Activated CD4-positive, alpha-beta memory T cell treated with anti-CD3 and anti-CD28 coated beads, Interleukin-2, amount 10 ng/mL, durations not matched to agents 7 days and 5 days (primary cell): ENCODE results near the gene CCNH. TPM values are rescaled to one million over a fixed set of nuclear protein-coding genes. Genes with fewer than 3 reads are reported as not detected.

Experiments used
- CTCF ChIA-PET: fragments of 350-600 bp; sonication (Branson Sonifier 250); formaldehyde crosslinking; loops from one replicate; lab custom pipeline; 2021; ENCODE audit warnings: antibody characterized with exemption, inconsistent platforms; lab: Charles Lee
- POLR2A ChIA-PET: fragments of 350-600 bp; sonication (Branson Sonifier 250); formaldehyde crosslinking; loops from one replicate; lab custom pipeline; 2021; ENCODE audit warnings: antibody characterized with exemption; lab: Charles Lee
- DNase-seq: peaks from one replicate; pipeline ENCODE4 v3.0.0-alpha.2; 2020
- H3K27ac Mint-ChIP-seq: one replicate; pipeline ENCODE4 v1.8.0; 2021; ENCODE audit warnings: mild to moderate bottlenecking, mixed read lengths
- H3K27me3 Mint-ChIP-seq: one replicate; pipeline ENCODE4 v1.8.0; 2021; ENCODE audit warnings: mixed read lengths
- H3K36me3 Mint-ChIP-seq: one replicate; pipeline ENCODE4 v1.8.0; 2021; ENCODE audit warnings: low read depth, mixed read lengths
- H3K4me1 Mint-ChIP-seq: one replicate; pipeline ENCODE4 v1.8.0; 2021; ENCODE audit warnings: mixed read lengths
- H3K4me3 Mint-ChIP-seq: one replicate; pipeline ENCODE4 v1.8.0; 2021; ENCODE audit warnings: mild to moderate bottlenecking, mixed read lengths
- H3K9me3 Mint-ChIP-seq: one replicate; pipeline ENCODE4 v1.8.0; 2021; ENCODE audit warnings: mixed read lengths
- total RNA-seq, 2 experiments: library from RNA; stranded (reverse); gene quantifications; one replicate each; pipeline ENCODE4 v1.2.3, GENCODE V29; 2021

Gene CCNH
- total RNA-seq, 2 experiments from 2014 or later = 55.7 to 60.4 TPM

DNA sequence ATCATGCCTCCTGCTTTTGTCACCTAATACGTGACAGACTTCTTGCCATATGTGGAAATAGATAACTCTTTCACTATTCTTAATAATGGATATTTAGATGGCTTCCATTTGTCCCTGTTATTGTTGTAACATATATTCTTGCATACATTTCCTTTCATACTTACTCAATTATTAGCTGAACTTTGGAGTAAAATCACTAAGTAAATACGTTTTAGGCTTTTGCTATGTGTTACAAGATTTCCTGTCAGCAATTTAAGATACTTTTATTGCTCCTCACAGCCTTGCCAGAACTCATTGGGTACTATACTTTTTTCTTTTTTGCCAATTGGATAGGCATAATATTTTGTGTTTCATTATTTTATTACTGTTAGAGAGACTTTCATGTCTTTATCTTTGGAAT lies 26.9 kb downstream of the CCNH start:
- Mint-ChIP-seq H3K27ac (no peak overlapping the region), H3K36me3 (peaks cover 54% of the 10 kb centered on the region), H3K4me1 (peaks cover 14% of the 10 kb centered on the region), H3K27me3 (no peaks in the 10 kb centered on the region), H3K4me3 (no peak overlapping the region), H3K9me3 (no peaks in the 10 kb centered on the region)
- ChIA-PET POLR2A (no interaction called here), CTCF (no interaction called here)
- DNase-seq = no peak

DNA sequence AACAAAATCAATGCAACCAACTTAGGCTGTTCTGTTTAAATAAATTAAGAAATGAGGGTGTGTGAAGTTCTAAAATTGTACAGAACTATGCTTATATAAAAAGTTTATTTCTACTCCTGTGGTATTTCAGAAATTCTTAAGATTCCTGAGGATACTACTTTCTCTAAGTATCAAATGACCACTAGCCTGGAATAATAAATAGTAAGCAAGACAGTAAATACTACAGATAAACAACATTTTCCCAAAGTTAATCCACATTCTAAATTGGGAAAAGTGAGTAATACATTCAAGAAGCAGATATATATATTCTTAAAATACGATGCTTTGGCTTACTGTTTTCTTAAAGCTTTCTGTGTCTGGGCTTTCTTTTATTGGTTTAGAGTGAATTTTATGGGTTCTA lies 29.5 kb downstream of the CCNH start:
- Mint-ChIP-seq H3K27ac (no peak overlapping the region), H3K27me3 (no peaks in the 10 kb centered on the region), H3K36me3 (peaks cover 39% of the 10 kb centered on the region), H3K9me3 (no peaks in the 10 kb centered on the region), H3K4me1 (no peaks in the 10 kb centered on the region), H3K4me3 (no peak overlapping the region)
- ChIA-PET CTCF (interaction anchor here (1.7 kb wide), 1 partner anchor 21 kb away, joined by 4 read pairs; no protein-coding TSS in a partner anchor), POLR2A (no interaction called here)
- DNase-seq = no peak

DNA sequence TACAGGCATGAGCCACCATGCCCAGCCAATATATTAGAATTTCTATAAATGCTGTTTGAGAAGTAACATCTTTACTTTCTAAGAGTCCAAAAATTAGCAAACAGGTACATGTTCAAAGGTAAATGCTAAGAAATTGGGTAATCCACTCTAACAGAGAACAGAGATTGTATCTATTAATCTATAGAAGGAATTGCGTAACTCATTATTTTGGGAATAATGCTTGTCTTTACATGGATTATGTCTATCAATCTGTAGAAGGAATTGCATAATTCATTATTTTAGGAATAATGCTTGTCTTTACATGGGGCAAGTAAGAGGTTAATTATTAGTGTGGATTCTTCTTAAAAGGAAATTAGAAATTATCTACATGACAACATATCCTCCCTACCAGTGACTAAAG lies 30.5 kb downstream of the CCNH start:
- no peak overlapping the region for H3K27ac Mint-ChIP-seq
- ChIA-PET POLR2A (no interaction called here), CTCF (interaction anchor here (0.7 kb wide), 1 partner anchor 31 kb away, joined by 3 read pairs; no protein-coding TSS in a partner anchor)
- DNase-seq = no peak
- no peak overlapping the region for H3K4me3 Mint-ChIP-seq
- no peaks in the 10 kb centered on the region for H3K4me1 Mint-ChIP-seq
- peaks cover 38% of the 10 kb centered on the region for H3K36me3 Mint-ChIP-seq
- no peaks in the 10 kb centered on the region for H3K9me3 Mint-ChIP-seq
- H3K27me3 Mint-ChIP-seq = no peaks in the 10 kb centered on the region

DNA sequence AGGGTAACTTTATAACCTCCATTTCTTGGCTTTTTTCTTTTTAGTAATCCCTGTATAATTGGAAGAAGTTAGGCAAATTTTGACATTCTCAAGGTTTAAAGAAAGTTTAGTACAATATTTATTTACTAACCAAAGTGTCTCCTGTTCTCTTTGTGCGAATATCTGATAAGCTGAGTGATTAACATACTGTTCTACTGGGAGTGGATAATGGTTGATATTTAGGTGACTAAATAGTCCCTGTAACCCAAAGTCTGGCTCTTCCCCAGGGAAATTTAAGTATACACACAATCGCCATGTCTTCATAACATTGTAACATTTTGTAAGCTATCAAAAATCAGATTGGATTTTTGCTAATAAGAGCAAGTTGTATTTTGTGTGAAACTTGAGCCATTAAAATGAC lies 40.0 kb downstream of the CCNH start:
- H3K27ac Mint-ChIP-seq = no peak overlapping the region
- H3K9me3 Mint-ChIP-seq = no peaks in the 10 kb centered on the region
- POLR2A ChIA-PET = no interaction called here
- no peaks in the 10 kb centered on the region for H3K27me3 Mint-ChIP-seq
- peaks cover 37% of the 10 kb centered on the region for H3K36me3 Mint-ChIP-seq
- no peaks in the 10 kb centered on the region for H3K4me1 Mint-ChIP-seq
- H3K4me3 Mint-ChIP-seq = no peak overlapping the region
- no peak for DNase-seq
- CTCF ChIA-PET = no interaction called here

- no peak overlapping the region for H3K4me3 Mint-ChIP-seq
These were observed 43.3 kb downstream of the CCNH start for GRCh38 chr5:87369431-87369830.

DNA sequence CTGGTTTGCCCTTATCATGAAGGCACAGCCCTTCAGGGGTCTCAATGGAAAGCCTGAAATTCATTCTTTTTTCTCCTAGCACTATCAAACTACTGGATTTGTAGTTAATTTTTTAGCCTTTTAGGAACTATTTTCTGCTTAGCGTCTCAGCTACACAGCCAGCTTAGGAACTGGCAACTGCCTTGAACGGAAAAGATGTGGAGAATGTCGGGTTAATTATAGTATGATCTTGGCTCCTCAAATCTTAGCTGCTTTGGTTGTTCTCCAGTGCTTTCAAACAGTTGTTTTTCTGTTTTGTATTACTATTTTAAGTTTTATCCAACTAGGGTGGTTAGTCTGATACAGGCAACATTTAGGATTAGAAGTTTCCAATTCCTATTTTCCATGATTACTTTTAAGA lies 44.1 kb downstream of the CCNH start:
- DNase-seq = no peak
- CTCF ChIA-PET = no interaction called here

More at GRCh38 chr5:87369431-87369830, 43.3 kb downstream of the CCNH start:
- ChIA-PET CTCF (no interaction called here), POLR2A (interaction anchor here (1.5 kb wide), 1 partner anchor 13 kb away, joined by 3 read pairs; no protein-coding TSS in a partner anchor)
- Mint-ChIP-seq H3K9me3 (no peaks in the 10 kb centered on the region), H3K36me3 (peaks cover 36% of the 10 kb centered on the region), H3K27me3 (no peaks in the 10 kb centered on the region), H3K27ac (no peak overlapping the region), H3K4me1 (no peaks in the 10 kb centered on the region)
- no peak for DNase-seq

GRCh38 chr5:87367243-87367642 lies 45.5 kb downstream of the CCNH start:
- Mint-ChIP-seq H3K36me3 (peaks cover 36% of the 10 kb centered on the region), H3K27me3 (no peaks in the 10 kb centered on the region), H3K9me3 (no peaks in the 10 kb centered on the region), H3K4me3 (no peak overlapping the region), H3K27ac (no peak overlapping the region), H3K4me1 (peaks cover 2% of the 10 kb centered on the region)
- CTCF ChIA-PET = no interaction called here
- DNase-seq = no peak
- POLR2A ChIA-PET = interaction anchor here (1.1 kb wide), 1 partner anchor 12 kb away, joined by 4 read pairs; no protein-coding TSS in a partner anchor

More for the DNA sequence above, 44.1 kb downstream of the CCNH start:
- no peak overlapping the region for H3K4me3 Mint-ChIP-seq
- no peaks in the 10 kb centered on the region for H3K9me3 Mint-ChIP-seq
- POLR2A ChIA-PET = interaction anchor here (1.5 kb wide), 1 partner anchor 12 kb away, joined by 3 read pairs; no protein-coding TSS in a partner anchor
- peaks cover 37% of the 10 kb centered on the region for H3K36me3 Mint-ChIP-seq
- no peaks in the 10 kb centered on the region for H3K27me3 Mint-ChIP-seq
- H3K27ac Mint-ChIP-seq = no peak overlapping the region
- no peaks in the 10 kb centered on the region for H3K4me1 Mint-ChIP-seq

GRCh38 chr5:87361536-87362213 lies 51.1 kb downstream of the CCNH start:
- POLR2A ChIA-PET = no interaction called here
- DNase-seq = no peak
- no peaks in the 10 kb centered on the region for H3K9me3 Mint-ChIP-seq
- peaks cover 11% of the 10 kb centered on the region for H3K4me1 Mint-ChIP-seq
- CTCF ChIA-PET = no interaction called here
- H3K27ac Mint-ChIP-seq = no peak overlapping the region
- H3K36me3 Mint-ChIP-seq = peaks cover 48% of the 10 kb centered on the region
- no peaks in the 10 kb centered on the region for H3K27me3 Mint-ChIP-seq
- no peak overlapping the region for H3K4me3 Mint-ChIP-seq

GRCh38 chr5:87361031-87361445 lies 51.7 kb downstream of the CCNH start:
- H3K27ac Mint-ChIP-seq = no peak overlapping the region
- H3K9me3 Mint-ChIP-seq = no peaks in the 10 kb centered on the region
- POLR2A ChIA-PET = no interaction called here
- peaks cover 11% of the 10 kb centered on the region for H3K4me1 Mint-ChIP-seq
- H3K36me3 Mint-ChIP-seq = peaks cover 47% of the 10 kb centered on the region
- CTCF ChIA-PET = no interaction called here
- DNase-seq = no peak
- H3K27me3 Mint-ChIP-seq = no peaks in the 10 kb centered on the region
- H3K4me3 Mint-ChIP-seq = no peak overlapping the region

- no peak for DNase-seq
- no peak overlapping the region for H3K27ac Mint-ChIP-seq
- H3K4me1 Mint-ChIP-seq = peaks cover 11% of the 10 kb centered on the region
- no peak overlapping the region for H3K4me3 Mint-ChIP-seq
- POLR2A ChIA-PET = no interaction called here
- no peaks in the 10 kb centered on the region for H3K27me3 Mint-ChIP-seq
- H3K9me3 Mint-ChIP-seq = no peaks in the 10 kb centered on the region
- H3K36me3 Mint-ChIP-seq = peaks cover 50% of the 10 kb centered on the region
- CTCF ChIA-PET = no interaction called here
These were observed 52.6 kb downstream of the CCNH start for GRCh38 chr5:87360132-87360531.

GRCh38 chr5:87359106-87359505 lies 53.6 kb downstream of the CCNH start:
- DNase-seq = no peak
- peaks cover 50% of the 10 kb centered on the region for H3K36me3 Mint-ChIP-seq
- ChIA-PET POLR2A (no interaction called here), CTCF (no interaction called here)
- no peak overlapping the region for H3K4me3 Mint-ChIP-seq
- H3K27me3 Mint-ChIP-seq = no peaks in the 10 kb centered on the region
- no peak overlapping the region for H3K27ac Mint-ChIP-seq
- H3K4me1 Mint-ChIP-seq = peaks cover 17% of the 10 kb centered on the region
- no peaks in the 10 kb centered on the region for H3K9me3 Mint-ChIP-seq

- ChIA-PET POLR2A (interaction anchor here (1.3 kb wide), 1 partner anchor 12 kb away, joined by 4 read pairs; no protein-coding TSS in a partner anchor), CTCF (interaction anchor here (0.6 kb wide), 1 partner anchor 361 kb away, joined by 3 read pairs; no protein-coding TSS in a partner anchor)
- peaks cover 12% of the 10 kb centered on the region for H3K4me1 Mint-ChIP-seq
- no peaks in the 10 kb centered on the region for H3K27me3 Mint-ChIP-seq
- peaks cover 42% of the 10 kb centered on the region for H3K36me3 Mint-ChIP-seq
- DNase-seq = no peak
- H3K27ac Mint-ChIP-seq = no peak overlapping the region
- H3K4me3 Mint-ChIP-seq = no peak overlapping the region
- no peaks in the 10 kb centered on the region for H3K9me3 Mint-ChIP-seq
These were observed 58.2 kb downstream of the CCNH start for GRCh38 chr5:87354496-87354895.

GRCh38 chr5:87347841-87348240 lies 64.9 kb downstream of the CCNH start:
- CTCF ChIA-PET = interaction anchor here (0.6 to 1.2 kb wide), 2 partner anchors 8 to 19 kb away, joined by 3 to 5 read pairs; no protein-coding TSS in a partner anchor
- peaks cover 1% of the 10 kb centered on the region for H3K4me1 Mint-ChIP-seq

More at GRCh38 chr5:87347841-87348240, 64.9 kb downstream of the CCNH start:
- Mint-ChIP-seq H3K4me3 (no peak overlapping the region), H3K27ac (no peak overlapping the region), H3K27me3 (no peaks in the 10 kb centered on the region), H3K9me3 (no peaks in the 10 kb centered on the region), H3K36me3 (peaks cover 28% of the 10 kb centered on the region)
- DNase-seq = no peak
- POLR2A ChIA-PET = interaction anchor here (1.0 kb wide), 1 partner anchor 79 kb away, joined by 3 read pairs; no protein-coding TSS in a partner anchor
